NT2/D1 (cell line): ENCODE results near the gene ERC2.

Experiments used
- SUZ12 ChIP-seq: IDR thresholded peaks from 2 replicates; pipeline ENCODE4 v1.6.1; 2011; ENCODE audit not compliant: insufficient read length, insufficient read depth; ENCODE audit errors: extremely low read depth
- YY1 ChIP-seq: IDR thresholded peaks from 2 replicates; pipeline ENCODE4 v1.6.1; 2011; ENCODE audit not compliant: insufficient read length, insufficient read depth
- ZNF274 ChIP-seq: IDR thresholded peaks from 2 replicates; pipeline ENCODE4 v1.6.1; 2011; ENCODE audit warnings: mild to moderate bottlenecking, low read depth, low read length

GRCh38 chr3:55523471-55523870, 944.8 kb downstream of the ERC2 start:
- TF ChIP-seq YY1 (no peak), SUZ12 (no peak), ZNF274 (no peak)
